HCT116 (cell line): ENCODE data around the gene ANO6.

Experiments
- CEBPB ChIP-seq: IDR thresholded peaks from 2 replicates; pipeline ENCODE4 v1.6.1; 2012; ENCODE audit warnings: low read depth
- MAX ChIP-seq: IDR thresholded peaks from 2 replicates; pipeline ENCODE4 v1.6.1; 2012
- ZBTB33 ChIP-seq: IDR thresholded peaks from 2 replicates; pipeline ENCODE4 v1.6.1; 2011; ENCODE audit warnings: mild to moderate bottlenecking, low read length, moderate library complexity; ENCODE audit not compliant: insufficient replicate concordance; ENCODE audit errors: extremely low read depth
- TF ChIP-seq, protein P1 (sequence below): IDR thresholded peaks from 2 replicates; pipeline ENCODE4 v1.6.1; 2012; ENCODE audit warnings: low read depth
- TF ChIP-seq, protein P2 (sequence below), 3 experiments: fragments of 200-600 bp in 1 of 3; sonication (generic) in 1 of 3; IDR thresholded peaks in 2 of 3; conservative IDR thresholded peaks in 1 of 3; 2 replicates each; pipeline ENCODE4 v1.5.1; 2012 to 2017; ENCODE audit warnings: low read depth in 2 of 3, low read length in 2 of 3, antibody characterized with exemption in 1 of 3, borderline replicate concordance in 1 of 3, control low read depth in 1 of 3, mild to moderate bottlenecking in 1 of 3, mixed read lengths in 1 of 3, mixed run types in 1 of 3, moderate library complexity in 1 of 3; ENCODE audit not compliant: insufficient read depth in 1 of 3

GRCh38 chr12:45244561-45245343 is 28.9 kb downstream of the ANO6 start:
- TF ChIP-seq CEBPB (no peak), MAX (no peak), ZBTB33 (no peak)
- TF ChIP-seq, protein P1, sequence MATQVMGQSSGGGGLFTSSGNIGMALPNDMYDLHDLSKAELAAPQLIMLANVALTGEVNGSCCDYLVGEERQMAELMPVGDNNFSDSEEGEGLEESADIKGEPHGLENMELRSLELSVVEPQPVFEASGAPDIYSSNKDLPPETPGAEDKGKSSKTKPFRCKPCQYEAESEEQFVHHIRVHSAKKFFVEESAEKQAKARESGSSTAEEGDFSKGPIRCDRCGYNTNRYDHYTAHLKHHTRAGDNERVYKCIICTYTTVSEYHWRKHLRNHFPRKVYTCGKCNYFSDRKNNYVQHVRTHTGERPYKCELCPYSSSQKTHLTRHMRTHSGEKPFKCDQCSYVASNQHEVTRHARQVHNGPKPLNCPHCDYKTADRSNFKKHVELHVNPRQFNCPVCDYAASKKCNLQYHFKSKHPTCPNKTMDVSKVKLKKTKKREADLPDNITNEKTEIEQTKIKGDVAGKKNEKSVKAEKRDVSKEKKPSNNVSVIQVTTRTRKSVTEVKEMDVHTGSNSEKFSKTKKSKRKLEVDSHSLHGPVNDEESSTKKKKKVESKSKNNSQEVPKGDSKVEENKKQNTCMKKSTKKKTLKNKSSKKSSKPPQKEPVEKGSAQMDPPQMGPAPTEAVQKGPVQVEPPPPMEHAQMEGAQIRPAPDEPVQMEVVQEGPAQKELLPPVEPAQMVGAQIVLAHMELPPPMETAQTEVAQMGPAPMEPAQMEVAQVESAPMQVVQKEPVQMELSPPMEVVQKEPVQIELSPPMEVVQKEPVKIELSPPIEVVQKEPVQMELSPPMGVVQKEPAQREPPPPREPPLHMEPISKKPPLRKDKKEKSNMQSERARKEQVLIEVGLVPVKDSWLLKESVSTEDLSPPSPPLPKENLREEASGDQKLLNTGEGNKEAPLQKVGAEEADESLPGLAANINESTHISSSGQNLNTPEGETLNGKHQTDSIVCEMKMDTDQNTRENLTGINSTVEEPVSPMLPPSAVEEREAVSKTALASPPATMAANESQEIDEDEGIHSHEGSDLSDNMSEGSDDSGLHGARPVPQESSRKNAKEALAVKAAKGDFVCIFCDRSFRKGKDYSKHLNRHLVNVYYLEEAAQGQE: no peak
- TF ChIP-seq, protein P2, sequence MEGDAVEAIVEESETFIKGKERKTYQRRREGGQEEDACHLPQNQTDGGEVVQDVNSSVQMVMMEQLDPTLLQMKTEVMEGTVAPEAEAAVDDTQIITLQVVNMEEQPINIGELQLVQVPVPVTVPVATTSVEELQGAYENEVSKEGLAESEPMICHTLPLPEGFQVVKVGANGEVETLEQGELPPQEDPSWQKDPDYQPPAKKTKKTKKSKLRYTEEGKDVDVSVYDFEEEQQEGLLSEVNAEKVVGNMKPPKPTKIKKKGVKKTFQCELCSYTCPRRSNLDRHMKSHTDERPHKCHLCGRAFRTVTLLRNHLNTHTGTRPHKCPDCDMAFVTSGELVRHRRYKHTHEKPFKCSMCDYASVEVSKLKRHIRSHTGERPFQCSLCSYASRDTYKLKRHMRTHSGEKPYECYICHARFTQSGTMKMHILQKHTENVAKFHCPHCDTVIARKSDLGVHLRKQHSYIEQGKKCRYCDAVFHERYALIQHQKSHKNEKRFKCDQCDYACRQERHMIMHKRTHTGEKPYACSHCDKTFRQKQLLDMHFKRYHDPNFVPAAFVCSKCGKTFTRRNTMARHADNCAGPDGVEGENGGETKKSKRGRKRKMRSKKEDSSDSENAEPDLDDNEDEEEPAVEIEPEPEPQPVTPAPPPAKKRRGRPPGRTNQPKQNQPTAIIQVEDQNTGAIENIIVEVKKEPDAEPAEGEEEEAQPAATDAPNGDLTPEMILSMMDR (IDR thresholded peaks at IDR 0.05 in 2 of 3, conservative IDR thresholded peaks at IDR 0.05 in 1 of 3; ENCODE audit: borderline replicate concordance in 1 of 3, insufficient read depth in 1 of 3, low read depth in 2 of 3, low read length in 2 of 3): no peak
